GM21737 (cell line): ENCODE data around the gene CSNK1G1.
"Not testable (repeated sequence)": the region's sequence is repeated elsewhere in the genome, so short reads cannot be mapped to it uniquely, and the experiment has no call there.

Source experiments
- ATAC-seq: cut with Tn5 transposase; IDR thresholded peaks from one replicate; pipeline ENCODE4 v1.9.1; 2021; ENCODE audit warnings: mild to moderate bottlenecking, moderate library complexity; ENCODE audit not compliant: unreplicated experiment

The CSNK1G1 gene

DNA sequence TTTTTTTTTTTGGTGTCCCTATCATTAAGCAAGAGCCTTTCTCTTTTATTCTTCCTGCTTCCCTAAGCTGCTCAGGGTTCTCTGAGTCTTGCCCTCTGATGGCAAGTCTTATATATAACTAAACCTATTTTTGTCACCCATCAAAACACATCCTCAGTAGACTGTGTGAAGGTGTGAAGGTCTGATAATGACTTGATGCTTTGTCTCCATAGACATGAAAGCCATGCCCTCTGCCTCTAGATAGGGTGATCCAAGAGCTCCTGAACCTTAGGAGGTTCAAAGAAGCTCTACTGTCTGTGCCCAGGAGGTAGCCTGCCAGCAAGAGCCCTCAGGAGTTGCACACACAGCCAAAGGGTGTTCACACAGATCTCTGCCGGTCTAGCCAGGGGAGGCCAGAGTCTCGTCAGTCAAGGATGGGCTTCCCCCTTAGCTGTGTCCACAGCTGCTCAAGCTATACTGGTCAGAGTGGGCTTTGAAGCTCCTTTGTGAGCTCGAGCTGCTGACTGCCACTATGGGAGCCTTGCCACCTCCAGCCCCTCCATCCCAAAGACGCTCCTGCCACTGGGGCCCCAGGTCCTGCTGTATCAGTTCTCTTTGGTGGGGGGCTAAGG, 217.5 kb downstream of the CSNK1G1 start:
- no peak for ATAC-seq

DNA sequence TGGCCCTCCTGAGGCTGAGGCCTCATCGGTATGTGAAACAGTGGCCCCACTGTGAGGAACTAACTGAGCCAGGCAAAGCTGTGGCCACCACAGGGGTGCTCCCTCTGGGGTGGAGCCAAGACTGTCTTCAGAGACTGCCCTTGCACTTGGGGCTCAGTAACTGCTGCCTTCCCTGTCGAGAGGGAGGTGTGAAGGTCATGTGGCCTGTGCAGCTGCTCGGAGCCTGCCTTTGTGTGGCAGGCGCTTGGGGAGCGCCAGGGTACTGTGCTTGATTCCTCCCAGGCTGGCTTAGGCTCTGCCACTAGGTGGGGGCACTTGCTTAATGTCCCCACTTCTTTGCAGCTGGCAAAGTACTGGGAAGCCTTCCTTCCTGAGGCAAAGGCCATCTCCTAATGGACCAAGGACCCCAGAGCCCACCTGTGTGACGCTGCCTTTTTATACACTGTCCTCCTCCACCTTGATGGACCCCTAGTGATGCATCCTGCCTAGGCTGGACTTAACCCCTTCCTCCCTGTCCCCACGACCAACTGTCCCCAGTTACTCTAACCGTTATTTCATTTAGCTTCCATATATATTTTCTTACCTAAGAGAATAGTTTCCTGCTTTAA, 218.6 kb downstream of the CSNK1G1 start:
- ATAC-seq, result no peak

DNA sequence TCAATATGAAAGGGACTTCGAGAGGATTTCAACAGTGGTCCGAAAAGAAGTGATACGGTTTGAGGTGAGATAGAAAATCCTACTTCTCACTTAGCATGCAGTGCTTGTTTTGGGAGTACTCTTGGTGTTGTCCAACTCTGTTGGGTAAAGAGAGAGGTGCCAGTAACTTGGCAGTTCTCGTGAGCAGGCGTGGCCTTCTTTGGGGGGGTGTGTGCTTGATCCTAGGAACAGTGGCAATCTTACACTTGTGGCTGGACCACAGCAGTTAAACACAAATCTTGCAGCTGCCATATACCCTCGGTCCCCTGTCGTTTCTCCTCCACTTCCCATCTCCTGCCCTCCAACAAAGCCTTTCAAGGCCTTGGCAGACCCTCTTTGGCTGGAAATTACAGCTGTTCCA, 219.6 kb downstream of the CSNK1G1 start:
- no peak for ATAC-seq

DNA sequence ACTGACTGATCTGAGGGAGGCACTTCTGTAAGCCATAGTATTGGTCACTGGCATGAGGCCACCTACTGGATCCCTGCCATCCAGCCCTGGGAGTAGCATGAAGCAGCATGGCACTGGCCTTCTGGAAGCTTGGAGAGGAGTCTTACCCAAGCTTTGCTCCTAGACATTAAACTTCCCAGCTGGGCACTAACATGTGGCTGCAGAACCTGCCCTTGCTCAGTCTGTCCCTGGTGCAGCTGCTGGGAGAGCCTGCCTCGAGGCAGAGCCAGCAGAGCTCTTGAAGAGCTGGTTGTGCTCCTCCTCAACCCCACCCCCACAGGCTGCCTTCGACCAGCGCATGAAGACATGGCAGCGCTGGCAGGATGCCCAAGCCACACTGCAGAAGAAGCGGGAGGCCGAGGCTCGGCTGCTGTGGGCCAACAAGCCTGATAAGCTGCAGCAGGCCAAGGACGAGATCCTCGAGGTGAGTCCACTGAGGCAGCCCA, 221.6 kb downstream of the CSNK1G1 start:
- no peak for ATAC-seq

DNA sequence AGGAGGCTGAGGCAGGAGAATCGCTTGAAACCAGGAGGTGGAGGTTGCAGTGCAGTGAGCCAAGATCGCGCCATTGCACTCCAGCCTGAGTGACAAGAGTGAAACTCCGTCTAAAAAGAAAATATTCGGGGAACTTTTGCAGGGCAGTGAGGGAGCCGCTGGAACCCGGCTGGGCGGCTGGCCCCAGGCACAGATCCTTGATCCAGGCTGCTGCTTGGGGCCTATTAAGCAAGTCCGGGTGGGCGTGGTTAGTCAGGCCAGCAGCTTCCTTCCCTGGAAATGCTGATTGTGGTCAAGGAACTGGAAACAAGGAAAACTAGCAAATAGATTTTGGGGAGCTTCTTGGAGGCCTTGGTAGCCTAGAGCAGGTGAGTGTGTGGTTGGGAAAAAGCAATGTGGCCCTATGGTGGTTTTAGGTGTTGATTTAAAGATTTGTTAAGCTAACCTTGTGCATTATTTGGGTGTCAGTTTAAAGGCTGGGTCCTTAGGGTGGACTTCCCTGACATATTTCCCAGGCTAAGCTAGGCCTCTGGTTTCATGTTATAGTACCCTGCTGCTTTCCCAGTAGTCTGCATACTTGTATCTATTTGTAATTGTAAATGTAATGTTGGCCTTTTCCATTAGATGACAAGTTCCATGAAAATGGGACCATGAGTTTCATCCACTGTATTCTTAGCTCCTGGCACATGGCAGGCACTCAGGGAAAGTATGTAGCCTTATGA, 222.2 kb downstream of the CSNK1G1 start:
- no peak for ATAC-seq

DNA sequence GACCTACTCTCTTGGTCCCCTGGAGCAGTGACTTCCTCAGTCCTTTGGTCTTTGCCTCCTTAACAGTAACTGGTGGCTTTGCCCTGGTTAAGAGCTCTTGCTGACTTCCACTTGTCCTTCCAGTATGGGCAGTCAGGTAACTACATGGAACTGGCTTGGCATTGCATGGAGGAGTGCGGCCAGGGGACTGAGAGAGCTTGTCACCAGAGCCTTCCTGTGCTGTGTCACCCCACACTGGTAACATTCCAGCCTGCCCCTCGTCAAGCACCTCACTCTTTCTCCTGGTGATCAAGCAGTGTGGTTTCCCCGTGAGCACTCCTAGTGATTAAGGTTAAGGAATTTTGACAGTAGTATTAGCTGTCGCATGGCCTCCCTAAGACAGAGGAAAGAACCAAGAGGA, 223.8 kb downstream of the CSNK1G1 start:
- no peak for ATAC-seq

DNA sequence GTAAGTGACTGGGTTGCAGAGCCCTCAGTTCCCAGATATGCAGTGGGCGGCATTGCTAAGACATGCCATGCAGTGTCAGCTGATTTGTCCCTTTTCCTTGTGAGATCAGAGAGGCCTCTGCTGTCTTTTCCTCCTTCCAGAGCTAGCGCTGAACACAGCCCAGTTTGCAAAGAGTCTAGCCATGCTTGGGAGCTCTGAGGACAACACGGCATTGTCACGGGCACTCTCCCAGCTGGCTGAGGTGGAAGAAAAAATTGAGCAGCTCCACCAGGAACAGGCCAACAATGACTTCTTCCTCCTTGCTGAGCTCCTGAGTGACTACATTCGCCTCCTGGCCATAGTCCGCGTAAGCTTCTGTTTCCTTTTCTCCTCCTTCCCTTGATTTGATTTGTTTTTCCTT, 224.4 kb downstream of the CSNK1G1 start:
- ATAC-seq, result no peak

DNA sequence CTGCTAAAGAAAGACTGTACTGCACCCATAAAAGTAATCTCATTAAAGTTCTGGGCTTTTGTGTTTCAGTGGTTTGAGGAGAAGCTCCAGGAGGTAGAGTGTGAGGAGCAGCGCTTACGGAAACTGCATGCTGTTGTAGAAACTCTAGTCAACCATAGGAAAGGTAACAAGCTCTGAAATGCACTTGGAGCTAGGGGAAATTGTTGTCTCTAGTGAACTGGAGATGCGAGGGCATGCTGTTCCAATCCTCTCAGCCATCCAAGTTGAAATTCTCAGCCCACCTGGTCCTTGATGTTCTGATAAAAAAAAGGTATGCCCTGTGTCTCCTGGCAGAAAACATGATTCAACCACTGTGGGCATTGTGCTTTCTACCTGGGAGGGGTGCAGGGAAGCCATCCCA, 225.8 kb downstream of the CSNK1G1 start:
- ATAC-seq, result no peak

DNA sequence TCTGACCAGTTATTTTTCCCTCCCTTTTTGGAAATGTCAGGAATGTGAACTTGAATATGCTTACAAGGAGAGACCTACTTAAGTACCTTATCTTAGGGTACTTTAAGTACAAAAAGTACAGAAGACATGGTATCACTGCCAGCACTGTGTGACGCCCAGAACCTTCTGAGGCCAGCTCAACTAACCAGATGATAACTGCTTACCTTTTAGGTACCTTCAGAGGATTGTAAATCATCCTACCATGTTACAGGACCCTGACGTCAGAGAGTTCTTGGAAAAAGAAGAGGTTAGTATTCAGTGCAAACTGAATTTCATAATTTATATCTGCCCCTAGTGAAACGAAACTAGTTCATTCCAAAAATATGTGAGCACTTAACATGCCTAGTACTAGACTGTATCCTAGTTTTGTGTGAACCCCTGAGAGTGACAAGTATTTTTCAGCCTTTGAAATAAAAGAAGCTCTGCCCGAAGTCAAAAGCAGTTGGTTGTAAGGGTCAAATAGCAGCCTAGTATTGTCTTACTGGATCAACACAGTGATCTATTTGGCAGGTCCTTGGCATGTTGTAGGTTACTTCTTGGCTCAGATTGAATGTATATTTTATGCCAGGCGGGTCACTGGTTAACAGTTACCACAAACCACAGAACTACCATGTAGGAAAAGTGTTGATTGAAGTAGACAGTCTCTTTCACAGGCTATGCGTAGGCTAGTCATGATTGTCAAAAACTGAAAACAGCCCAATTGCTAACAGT, 228.3 kb downstream of the CSNK1G1 start:
- ATAC-seq, result no peak

DNA sequence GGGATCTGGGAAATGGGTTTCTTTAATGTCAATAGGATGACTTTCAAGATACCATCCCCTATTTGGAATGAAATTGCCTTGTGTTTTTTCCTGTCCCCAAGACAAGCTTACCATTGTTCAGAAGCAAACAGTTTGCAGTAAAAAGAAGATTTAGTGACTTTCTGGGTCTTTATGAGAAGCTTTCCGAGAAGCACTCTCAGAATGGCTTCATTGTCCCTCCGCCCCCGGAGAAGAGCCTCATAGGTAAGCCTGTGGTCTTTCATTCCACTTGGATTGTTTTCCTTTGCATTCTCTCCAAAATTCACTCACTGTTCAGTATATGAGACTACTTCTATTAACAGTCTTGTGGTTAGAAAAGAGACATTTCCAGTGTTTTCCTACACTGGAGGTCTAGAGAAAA, 230.0 kb downstream of the CSNK1G1 start:
- no peak for ATAC-seq

DNA sequence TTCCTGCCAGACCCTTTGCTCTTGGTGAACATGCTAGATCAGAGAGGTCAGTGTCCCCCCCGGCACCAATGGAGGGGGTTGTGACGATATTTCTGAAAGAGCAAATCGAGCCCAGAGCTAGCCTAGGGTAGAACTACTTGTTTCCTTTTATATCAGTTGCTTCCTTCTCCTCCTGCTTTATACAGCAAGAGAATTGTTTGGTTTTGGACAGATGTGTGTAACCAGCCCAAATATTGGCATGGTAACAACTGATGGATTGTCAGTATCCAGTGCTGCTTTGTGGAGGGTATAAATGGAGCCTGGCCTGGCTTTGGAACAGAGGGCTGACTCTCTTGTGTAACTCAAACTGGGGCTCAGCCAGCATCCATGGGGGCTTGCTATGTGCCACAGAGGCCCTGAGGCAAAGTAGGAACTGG, 233.0 kb downstream of the CSNK1G1 start:
- ATAC-seq, result no peak

DNA sequence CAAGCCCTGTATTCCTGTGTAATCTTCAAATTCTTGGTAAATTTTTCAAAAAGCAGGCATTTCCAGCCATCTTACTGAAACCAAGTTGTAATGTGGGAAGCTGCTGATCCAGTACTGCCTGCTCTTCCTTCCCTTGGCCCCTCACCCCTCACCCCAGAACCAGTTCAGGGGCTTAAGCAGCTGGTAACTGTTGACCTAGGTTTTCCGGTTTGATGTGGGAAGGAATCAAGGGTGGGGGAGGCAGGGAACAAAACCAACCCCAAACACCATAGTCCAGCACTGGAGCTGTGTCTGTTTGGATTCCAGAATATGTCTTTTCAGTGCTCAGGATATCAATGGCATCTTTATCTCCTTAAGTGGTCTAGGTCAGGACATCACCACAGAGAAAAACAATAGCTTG, 233.5 kb downstream of the CSNK1G1 start:
- ATAC-seq, result no peak

DNA sequence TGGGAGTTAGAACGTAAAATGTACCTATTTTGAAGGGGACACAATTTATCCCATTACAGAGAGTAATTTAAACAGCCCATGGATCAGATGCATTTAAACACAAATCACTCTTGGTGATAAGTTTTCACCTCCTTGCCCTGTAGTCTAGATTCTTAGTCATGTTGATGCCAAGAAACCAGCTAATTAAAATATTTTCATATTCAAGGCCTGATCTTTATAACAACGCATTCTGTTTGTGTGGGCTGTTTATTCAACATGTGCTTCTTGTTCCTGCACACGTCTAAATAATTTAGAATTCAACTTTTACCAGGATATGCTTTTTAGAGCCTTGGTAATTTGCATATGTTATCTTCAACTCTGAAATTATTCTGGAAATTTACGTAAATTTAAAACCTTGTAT, 234.4 kb downstream of the CSNK1G1 start:
- ATAC-seq, result no peak

DNA sequence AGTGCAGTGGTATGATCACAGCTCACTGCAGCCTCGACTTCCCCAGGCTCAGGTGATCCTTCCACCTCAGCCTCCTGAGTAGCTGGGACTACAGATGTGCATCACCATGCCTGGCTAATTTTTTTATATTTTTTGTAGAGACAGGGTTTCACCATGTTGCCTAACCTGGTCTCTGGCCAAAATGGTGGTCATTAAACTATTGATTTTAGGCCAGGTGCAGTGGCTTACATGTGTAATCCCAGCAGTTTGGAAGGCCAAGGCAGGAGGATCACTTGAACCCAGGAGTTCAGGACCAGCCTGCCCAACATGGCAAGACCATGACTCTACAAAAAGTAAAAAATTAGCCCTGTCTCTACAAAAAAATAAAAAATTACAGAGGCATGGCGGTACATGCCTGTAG, 235.7 kb downstream of the CSNK1G1 start:
- ATAC-seq, result not testable (repeated sequence)

DNA sequence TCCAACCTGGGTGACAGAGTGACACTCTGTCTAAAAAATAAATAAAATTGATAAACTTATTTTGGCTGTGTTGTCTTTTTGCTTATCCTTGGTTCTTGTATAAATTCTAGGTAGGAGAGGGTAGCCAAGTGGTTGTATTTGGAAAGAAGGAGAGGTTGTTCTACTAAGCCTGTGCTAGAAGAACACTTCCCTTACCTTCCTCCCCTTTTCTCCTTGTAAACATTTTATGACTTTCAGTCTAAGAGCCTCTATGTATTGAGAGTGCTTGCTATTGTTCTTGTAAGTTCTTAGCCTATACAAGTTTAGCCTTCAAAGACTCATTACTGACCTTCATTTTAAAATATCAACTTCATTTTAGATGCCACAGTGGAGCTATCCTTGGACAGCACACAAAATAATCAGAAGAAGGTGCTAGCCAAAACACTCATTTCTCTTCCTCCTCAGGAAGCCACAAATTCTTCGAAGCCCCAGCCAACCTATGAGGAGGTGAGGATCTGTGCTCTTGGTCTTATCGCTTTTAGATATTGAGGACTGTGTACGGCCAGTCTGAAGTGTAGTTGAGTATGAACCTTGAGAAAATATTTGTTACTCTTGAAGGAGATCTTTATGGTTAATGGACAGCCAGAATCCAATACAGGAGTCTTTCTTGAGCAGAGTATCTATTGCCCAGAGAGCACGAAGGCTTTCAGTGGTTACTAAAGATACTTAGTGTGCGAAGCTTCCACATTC, 238.1 kb downstream of the CSNK1G1 start:
- ATAC-seq, result no peak
